NK-92 (cell line): Measurements from ENCODE around the gene ARIH2.

Experiments used
- DNase-seq: peaks from one replicate; lab custom pipeline; 2025; ENCODE audit not compliant: unreplicated experiment; lab: John Stamatoyannopoulos, UW

ARIH2 gene

GRCh38 chr3:49034650-49035049 is 116.0 kb downstream of the ARIH2 start:
- DNase-seq, result no peak

DNA sequence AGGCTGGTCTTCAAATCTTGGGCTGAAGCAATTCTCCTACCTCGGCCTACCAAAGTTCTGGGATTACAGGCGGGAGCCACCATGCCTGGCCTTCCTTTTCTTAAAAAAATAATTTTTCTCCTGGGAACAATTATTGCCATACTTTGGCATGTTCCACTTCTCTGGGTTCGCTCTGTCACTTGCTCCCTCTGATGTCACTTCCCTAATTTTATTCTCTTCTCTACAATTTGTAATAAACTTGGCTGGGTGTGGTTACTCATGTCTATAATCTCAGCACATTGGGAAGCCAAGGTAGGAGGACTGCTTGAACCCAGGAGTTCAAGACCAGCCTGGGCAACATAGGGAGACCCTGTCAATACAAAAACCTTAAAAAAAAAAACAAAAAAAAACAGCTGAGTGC is 116.6 kb downstream of the ARIH2 start:
- no peak for DNase-seq
